ENCODE results near the gene FLRT1.

The FLRT1 gene

DNA sequence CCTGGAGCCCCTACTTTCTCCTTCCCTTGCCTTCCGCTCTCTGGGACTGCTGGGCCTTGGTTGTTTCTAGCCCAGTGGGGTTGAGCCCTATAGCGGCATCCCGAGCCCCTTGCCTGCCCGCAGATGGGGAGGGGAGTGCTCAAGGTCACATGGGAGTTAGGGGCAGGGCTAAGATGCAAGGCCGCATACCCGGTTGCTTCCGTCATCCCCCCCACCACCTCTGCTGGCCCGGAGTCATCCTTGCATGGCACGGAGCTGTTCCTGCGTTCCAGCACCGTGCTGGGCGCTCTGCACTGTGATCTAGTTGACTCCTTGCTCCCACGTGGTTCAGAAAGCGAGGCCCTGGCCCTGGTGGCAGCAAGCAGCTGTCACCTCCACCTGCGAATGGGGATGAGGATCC, 18.0 kb downstream of the FLRT1 start:
- Histone ChIP-seq H3K9me3 (ENCODE audit: control insufficient read depth, insufficient read depth, low read length) (no peaks in the 10 kb centered on the region), H3K4me1 (ENCODE audit: insufficient read depth, low read length) (peaks cover 23% of the 10 kb centered on the region), H3K36me3 (ENCODE audit: insufficient read depth, low read length) (no peaks in the 10 kb centered on the region), H3K9ac (ENCODE audit: low read depth, low read length) (no peak overlapping the region)

DNA sequence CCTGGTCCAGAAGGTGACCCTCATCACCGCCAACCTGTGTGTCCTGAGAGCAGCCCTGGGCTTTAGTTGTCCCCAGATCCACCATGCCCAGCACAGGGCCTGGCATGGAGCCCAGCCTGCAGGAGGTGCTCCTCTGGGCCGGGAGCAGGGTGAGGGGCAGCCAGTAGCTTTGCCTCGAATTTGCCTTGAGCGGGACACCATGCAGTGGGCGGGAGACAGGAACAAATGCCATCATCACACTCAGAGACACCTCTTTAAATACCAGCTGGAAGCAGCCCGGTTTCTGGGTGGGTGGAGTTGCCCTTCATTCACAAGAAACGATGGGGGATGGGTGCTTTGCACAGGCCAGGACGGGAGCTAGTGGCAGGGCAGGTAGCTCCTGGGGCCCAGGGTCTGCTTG, 19.3 kb downstream of the FLRT1 start:
- Histone ChIP-seq H3K36me3 (ENCODE audit: insufficient read depth, low read length) (no peaks in the 10 kb centered on the region), H3K9me3 (ENCODE audit: control insufficient read depth, insufficient read depth, low read length) (no peaks in the 10 kb centered on the region), H3K4me1 (ENCODE audit: insufficient read depth, low read length) (peaks cover 23% of the 10 kb centered on the region), H3K9ac (ENCODE audit: low read depth, low read length) (no peak overlapping the region)

DNA sequence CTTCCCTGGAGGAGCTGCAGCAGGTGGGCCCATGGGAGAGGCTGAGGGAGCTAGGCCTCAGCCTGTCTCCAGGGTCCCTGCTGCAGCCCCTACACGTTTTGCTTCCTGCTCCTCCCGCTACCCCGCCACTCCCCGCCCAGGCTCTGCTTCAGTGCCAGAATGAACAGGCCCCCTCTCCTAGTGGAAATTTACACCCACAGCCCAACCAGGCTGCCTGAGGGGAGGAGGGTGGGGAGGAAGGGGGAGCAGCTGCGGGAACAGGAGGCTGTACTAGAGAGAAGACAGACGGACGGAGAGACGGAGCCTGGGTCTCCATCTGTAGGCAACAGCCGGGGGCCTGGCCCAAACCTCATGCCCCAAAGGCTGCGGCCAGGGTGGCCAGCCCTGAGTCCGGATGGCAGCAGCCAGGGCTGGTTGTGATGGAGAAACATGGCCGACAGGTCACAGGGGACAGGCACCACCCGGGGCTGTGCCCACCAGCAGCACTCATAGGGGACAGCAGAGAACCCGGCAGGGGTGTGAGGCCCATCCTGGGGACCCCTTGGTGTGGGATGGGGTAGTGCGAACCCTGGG, 20.6 kb downstream of the FLRT1 start:
- H3K36me3 ChIP-seq (ENCODE audit: insufficient read depth, low read length) = no peaks in the 10 kb centered on the region
- peaks cover 23% of the 10 kb centered on the region for H3K4me1 ChIP-seq (ENCODE audit: insufficient read depth, low read length)
- H3K9ac ChIP-seq (ENCODE audit: low read depth, low read length) = no peak overlapping the region
- H3K9me3 ChIP-seq (ENCODE audit: control insufficient read depth, insufficient read depth, low read length) = no peaks in the 10 kb centered on the region

DNA sequence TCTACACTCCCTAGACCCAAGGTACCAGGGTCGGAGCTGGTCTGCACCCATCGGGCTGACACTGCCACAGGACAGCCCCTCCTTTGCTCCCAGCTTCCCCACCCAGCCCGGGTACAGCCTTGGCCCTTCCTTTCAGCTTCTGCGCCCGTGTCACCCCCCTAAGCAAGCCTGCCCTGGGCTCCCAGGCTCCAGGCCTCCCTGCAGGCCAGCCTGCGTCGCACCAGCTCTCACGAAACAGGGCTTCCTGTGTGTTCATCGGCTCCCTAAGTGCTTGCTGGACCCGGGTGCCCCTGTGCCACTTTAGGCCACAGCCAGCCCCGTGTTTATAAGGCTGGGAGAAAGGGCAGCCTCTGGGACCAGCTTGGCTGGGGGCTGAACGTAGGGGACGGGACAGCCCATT, 21.1 kb downstream of the FLRT1 start:
- Histone ChIP-seq H3K36me3 (ENCODE audit: insufficient read depth, low read length) (no peaks in the 10 kb centered on the region), H3K9me3 (ENCODE audit: control insufficient read depth, insufficient read depth, low read length) (no peaks in the 10 kb centered on the region), H3K4me1 (ENCODE audit: insufficient read depth, low read length) (peaks cover 23% of the 10 kb centered on the region), H3K9ac (ENCODE audit: low read depth, low read length) (no peak overlapping the region)

DNA sequence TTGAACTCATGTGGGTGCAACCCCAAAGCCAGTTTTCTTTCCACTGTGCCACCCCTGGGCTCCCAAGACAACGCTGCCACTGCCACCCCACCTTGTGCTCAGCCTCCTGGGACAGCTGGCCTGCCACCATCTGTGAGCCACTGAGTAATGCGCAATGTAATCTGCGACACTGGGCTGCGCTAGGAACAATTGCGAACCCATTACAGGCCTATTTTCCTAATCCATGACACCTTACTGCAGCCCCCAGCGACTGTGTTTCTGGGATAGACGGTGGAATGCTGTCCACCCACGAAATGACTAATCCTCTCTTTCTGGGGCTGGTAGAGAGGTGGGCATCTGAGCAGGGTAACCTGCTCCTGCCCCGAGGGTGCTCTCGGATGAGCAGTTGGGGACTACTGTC, 22.2 kb downstream of the FLRT1 start:
- H3K9me3 ChIP-seq (ENCODE audit: control insufficient read depth, insufficient read depth, low read length) = no peaks in the 10 kb centered on the region
- H3K4me1 ChIP-seq (ENCODE audit: insufficient read depth, low read length) = peaks cover 23% of the 10 kb centered on the region
- H3K36me3 ChIP-seq (ENCODE audit: insufficient read depth, low read length) = no peaks in the 10 kb centered on the region
- H3K9ac ChIP-seq (ENCODE audit: low read depth, low read length) = no peak overlapping the region

DNA sequence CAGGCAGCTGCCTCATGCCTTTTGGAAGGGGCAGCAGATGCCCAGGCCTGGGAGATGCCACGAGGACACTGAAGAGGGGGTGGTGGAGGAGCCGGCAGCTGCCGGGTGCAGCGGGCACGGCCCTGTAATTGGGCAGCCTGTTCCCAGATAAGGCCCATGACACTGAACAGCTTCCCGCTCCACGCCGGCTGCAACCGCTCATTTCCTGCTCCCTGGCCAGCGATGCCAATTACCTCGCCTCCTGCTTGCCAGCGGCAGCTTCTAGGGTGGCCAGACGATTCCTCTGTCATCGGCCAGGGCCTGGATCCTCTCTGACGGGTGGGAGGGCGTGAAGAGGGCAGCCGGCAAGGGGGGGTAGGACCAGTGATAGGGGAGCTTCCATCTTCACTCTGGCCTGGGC, 22.8 kb downstream of the FLRT1 start:
- no peaks in the 10 kb centered on the region for H3K36me3 ChIP-seq (ENCODE audit: insufficient read depth, low read length)
- H3K4me1 ChIP-seq (ENCODE audit: insufficient read depth, low read length) = peaks cover 19% of the 10 kb centered on the region
- no peak overlapping the region for H3K9ac ChIP-seq (ENCODE audit: low read depth, low read length)
- H3K9me3 ChIP-seq (ENCODE audit: control insufficient read depth, insufficient read depth, low read length) = no peaks in the 10 kb centered on the region

DNA sequence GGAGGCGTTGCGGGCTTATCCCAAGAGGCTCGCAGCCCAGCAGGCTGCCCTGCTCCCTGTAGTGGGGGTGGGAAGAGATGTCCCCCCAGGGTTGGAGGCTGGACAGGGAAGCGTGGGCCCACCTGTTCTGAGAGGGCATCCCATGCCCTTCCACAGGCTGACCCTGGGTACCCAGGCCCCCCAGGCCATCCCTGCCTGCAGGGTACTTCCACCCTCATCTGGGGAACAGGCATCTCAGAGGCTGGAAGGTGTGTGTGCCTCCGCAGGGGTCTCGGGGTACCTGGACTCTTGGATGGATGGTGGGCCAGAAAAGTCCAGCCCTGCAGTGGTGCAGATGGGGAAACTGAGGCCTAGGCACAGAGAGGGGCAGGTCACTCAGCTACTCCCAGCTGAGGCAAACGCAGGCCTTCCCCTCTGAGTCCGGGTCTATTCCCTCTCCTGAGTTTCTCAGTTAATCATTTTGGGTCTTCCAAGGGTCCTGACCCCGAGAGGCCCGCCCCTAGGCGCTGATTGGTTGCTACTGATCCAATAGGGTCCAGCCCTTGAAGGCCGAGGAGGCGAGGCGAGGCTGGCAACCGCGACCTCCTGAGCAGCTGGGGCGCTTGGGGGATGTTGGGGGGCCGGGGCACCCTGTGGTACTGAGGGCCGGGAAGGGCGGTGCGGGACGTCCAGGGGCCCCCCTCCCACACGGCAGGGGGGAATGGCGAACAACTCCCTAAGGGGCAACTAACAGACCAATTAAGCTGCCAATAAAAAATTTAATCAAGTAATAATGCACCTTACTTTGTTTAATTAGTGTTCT, 23.8 kb downstream of the FLRT1 start:
- peak overlapping the region; percentile 65; the same call in 1 of the 2 replicates for H3K9ac ChIP-seq (ENCODE audit: low read depth, low read length)
- no peaks in the 10 kb centered on the region for H3K9me3 ChIP-seq (ENCODE audit: control insufficient read depth, insufficient read depth, low read length)
- H3K36me3 ChIP-seq (ENCODE audit: insufficient read depth, low read length) = no peaks in the 10 kb centered on the region
- H3K4me1 ChIP-seq (ENCODE audit: insufficient read depth, low read length) = peaks cover 9% of the 10 kb centered on the region; the same call in 1 of the 2 replicates

DNA sequence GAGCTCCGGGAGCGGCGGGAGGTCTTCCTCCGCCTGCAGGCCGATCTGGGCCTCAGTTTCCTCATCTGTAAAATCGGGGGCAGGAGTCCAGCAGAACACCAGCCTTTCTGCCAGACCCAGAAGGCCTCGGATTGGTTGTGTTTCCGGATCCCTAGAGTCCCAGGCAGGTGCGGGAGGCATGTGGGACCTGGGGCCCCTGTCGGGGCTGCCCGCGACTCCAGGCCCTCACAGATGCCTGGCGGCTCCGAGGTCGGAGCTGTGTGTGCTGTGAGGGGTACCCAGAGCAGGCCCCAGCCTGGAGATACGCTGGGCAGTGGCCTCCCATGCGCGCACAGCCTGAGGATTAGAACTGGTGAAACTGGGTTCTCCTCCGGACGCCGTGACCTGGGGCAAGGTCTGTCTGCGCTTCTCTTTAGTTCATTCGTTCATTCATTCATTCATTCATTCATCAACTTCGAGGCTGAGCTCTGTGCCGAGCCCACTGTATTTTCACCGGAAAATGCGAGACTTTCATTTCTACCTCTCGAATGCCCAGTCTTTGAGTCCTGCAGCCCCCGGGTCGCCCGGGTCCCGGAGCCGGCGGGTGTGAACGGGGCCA, 24.6 kb downstream of the FLRT1 start:
- Histone ChIP-seq H3K9ac (ENCODE audit: low read depth, low read length) (peak overlapping the region; percentile 65; the same call in 1 of the 2 replicates), H3K36me3 (ENCODE audit: insufficient read depth, low read length) (no peaks in the 10 kb centered on the region), H3K9me3 (ENCODE audit: control insufficient read depth, insufficient read depth, low read length) (no peaks in the 10 kb centered on the region), H3K4me1 (ENCODE audit: insufficient read depth, low read length) (peaks cover 2% of the 10 kb centered on the region; the same call in 1 of the 2 replicates)

DNA sequence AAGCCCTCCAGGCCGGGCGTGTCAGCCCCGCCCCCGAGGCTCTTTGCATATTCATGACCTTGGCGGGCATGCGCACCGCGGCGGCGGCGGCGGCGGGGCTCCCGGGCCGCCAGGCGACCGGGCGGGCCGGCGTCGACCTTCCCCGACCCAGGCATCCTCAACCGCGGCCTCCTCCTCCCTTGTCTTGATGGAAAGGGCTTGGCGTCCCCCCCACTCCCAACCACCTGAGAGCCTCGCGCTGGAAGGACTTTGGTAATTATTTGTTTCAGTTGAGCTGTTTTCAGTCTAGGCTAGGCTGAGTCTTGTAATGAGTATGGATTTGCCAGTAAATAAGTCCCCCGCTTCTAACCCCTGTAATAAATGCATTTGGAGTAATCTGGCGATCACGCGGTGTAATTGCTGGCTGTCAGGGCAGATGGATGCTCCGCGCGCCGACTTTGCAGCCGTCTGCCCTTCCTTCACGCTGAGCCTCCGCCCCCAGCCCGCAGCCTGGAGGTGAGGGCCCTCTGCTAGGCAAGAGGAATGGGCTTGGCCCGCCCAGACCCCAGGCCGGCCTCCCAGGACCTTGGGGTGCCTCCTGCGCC, 25.2 kb downstream of the FLRT1 start:
- H3K4me1 ChIP-seq (ENCODE audit: insufficient read depth, low read length) = no peaks in the 10 kb centered on the region; the same call in 1 of the 2 replicates
- H3K36me3 ChIP-seq (ENCODE audit: insufficient read depth, low read length) = no peaks in the 10 kb centered on the region
- H3K9ac ChIP-seq (ENCODE audit: low read depth, low read length) = peak overlapping the region; percentile 65

DNA sequence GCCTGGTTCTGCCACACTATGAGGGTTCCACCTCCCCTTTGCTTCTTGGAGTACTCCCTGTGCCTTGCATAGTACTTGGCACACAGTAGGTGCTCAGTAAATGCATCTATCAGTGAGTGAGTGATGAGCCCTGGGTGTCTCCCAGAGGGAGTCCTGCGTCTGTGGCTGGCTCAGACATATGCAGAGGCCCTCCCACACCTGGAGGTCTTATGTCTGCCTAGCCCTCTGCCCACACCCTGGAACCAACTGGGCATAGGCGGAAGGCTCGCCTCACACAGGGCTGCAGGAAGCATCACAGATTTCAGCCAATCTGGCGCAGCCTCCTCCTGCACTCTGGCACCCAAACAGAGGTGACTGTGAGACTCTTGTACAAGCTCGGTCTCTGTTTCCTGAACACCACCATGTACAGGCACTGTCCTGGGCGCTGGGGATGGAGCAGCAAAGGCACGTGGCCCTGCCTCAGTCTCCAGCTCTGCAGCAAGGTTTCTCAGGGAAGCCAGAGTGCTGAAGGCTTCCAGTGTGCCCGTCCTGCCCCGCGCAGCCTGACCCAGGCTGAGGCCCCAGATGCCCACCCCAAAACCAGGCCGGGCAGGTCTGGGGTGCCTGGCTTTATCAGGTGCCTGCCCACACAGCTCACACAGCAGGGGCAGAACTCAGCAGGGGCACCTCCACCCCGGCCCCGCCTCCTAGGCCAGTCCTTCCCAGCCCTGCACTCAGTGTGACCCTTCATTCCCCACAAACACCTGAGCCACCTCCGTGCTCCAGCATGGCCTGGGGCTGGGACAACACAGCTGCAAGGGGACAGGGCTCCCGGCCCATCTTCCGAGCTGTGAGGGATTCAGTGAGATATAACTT, 26.7 kb downstream of the FLRT1 start:
- Histone ChIP-seq H3K36me3 (ENCODE audit: insufficient read depth, low read length) (no peaks in the 10 kb centered on the region), H3K9ac (ENCODE audit: low read depth, low read length) (no peak overlapping the region), H3K9me3 (ENCODE audit: control insufficient read depth, insufficient read depth, low read length) (no peaks in the 10 kb centered on the region), H3K4me1 (ENCODE audit: insufficient read depth, low read length) (no peaks in the 10 kb centered on the region; the same call in 1 of the 2 replicates)

More for the DNA sequence above, 25.2 kb downstream of the FLRT1 start:
- no peaks in the 10 kb centered on the region for H3K9me3 ChIP-seq (ENCODE audit: control insufficient read depth, insufficient read depth, low read length)

DNA sequence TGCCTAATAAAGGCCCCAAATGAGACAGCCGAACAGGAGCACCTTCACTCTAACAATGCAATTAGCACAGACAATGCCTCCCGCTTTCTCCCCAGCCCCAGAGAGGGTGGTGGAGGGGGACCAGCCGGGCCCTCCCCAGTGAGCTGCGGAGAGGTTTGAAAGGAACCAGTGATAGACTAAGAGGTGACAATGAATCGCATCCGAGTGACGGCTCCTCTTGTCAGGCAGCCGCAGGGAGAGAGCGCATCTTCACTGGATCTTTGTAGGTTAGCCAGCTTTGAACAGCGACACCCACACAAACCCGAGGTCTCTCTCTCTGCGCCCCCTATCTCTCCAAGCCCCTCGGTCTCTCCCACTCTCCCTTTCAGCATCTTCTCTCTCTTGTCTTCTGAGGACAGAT, 28.0 kb downstream of the FLRT1 start:
- Histone ChIP-seq H3K9ac (ENCODE audit: low read depth, low read length) (no peak overlapping the region), H3K36me3 (ENCODE audit: insufficient read depth, low read length) (no peaks in the 10 kb centered on the region)

DNA sequence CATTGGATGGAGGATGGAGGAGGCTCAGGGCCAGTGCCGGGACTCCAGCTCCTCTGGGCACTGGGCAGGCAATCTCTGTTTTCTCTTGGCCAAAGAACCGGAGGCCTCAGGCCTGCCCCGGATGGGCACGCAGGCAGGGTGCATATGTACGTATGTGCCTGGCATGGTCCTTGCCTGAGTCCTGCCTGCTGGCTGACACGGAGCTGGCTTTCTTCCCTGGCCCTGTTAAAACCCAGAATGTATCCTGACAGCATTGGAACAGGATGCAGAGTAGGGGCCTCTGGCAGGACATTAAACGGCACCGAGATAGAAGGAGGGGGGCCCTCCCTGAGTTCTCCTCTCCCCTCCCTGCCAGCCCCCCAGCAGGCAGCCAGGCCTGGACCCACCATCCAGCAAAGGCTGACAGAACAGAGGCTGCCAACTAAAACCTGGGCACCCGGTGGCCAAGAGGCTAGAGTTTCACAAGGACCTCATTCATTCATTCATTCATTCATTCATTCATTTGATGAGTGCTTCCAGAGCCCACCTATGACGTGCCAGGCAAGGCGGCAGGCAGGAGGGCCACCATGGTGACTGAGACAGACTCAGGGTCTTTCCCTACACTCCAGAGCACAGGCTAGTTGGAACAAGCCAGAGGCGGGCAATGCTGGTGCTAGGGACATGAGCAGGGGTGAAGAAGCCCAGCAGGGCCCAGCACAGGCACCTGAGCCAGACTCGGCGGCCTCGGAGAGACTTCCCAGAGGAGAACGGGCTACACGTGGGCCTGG, 28.8 kb downstream of the FLRT1 start:
- Histone ChIP-seq H3K36me3 (ENCODE audit: insufficient read depth, low read length) (no peaks in the 10 kb centered on the region), H3K4me1 (ENCODE audit: insufficient read depth, low read length) (peaks cover 2% of the 10 kb centered on the region; the same call in 1 of the 2 replicates), H3K9ac (ENCODE audit: low read depth, low read length) (no peak overlapping the region), H3K9me3 (ENCODE audit: control insufficient read depth, insufficient read depth, low read length) (no peaks in the 10 kb centered on the region)

More for the DNA sequence above, 28.0 kb downstream of the FLRT1 start:
- H3K9me3 ChIP-seq (ENCODE audit: control insufficient read depth, insufficient read depth, low read length) = no peaks in the 10 kb centered on the region
- H3K4me1 ChIP-seq (ENCODE audit: insufficient read depth, low read length) = peaks cover 2% of the 10 kb centered on the region; the same call in 1 of the 2 replicates

DNA sequence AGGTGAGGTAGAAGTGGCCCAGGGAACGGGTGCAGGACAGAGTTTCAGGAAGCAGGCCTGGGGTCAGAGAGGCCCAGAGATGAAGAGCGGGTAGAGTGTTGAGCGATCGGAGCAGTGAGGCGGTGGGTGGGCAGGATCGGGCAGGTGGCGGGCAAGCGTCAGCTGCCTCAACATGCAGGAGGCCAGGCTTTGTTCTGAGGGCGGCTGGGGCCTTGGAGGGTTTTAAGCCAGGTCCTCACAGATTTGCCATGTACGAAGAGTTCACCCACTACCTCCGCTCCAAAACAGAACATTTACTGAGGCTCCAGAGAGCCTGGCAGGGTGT, 29.4 kb downstream of the FLRT1 start:
- Histone ChIP-seq H3K9me3 (ENCODE audit: control insufficient read depth, insufficient read depth, low read length) (no peaks in the 10 kb centered on the region), H3K36me3 (ENCODE audit: insufficient read depth, low read length) (no peaks in the 10 kb centered on the region), H3K9ac (ENCODE audit: low read depth, low read length) (no peak overlapping the region), H3K4me1 (ENCODE audit: insufficient read depth, low read length) (peaks cover 2% of the 10 kb centered on the region; the same call in 1 of the 2 replicates)

All from ES-I3 (cell line).